ENCODE measurements around the gene VAMP7. TPM values are rescaled to one million over a fixed set of nuclear protein-coding genes. Genes with fewer than 3 reads are reported as not detected.

The VAMP7 gene
- polyA plus RNA-seq, 1 donor from 2014 or later: 43.4 TPM

Small RNAs within 50 kb of the gene (small RNA-seq; reads per million reads assigned to genes)
- gene DPH3P2: 0 reads per million in 3 experiments

Other genes starting within 250 kb of the VAMP7 start
- gene IL9R, start 116.4 kb downstream of the VAMP7 start, polyA plus RNA-seq: not detected in 2 replicates

Measured in neural cell (in vitro differentiated cells).